T-helper 1 cell treated with Interleukin-12 subunit alpha and Interleukin-12 subunit beta and Interleukin-4 antibody, amounts not matched to agents 30 μg/mL and 1 μg/mL, for 36 hours (primary cell): Measurements from ENCODE around the gene SLC34A1.

Experiments used
- H3K27ac Mint-ChIP-seq: one replicate; pipeline ENCODE4 v1.8.0; 2021; ENCODE audit warnings: mild to moderate bottlenecking, mixed read lengths
- H3K27me3 Mint-ChIP-seq: one replicate; pipeline ENCODE4 v1.8.0; 2021; ENCODE audit warnings: low read depth, mixed read lengths
- H3K36me3 Mint-ChIP-seq: one replicate; pipeline ENCODE4 v1.8.0; 2021; ENCODE audit warnings: low read depth, mixed read lengths
- H3K4me1 Mint-ChIP-seq: one replicate; pipeline ENCODE4 v1.8.0; 2021; ENCODE audit warnings: low read depth, mixed read lengths
- H3K4me3 Mint-ChIP-seq: one replicate; pipeline ENCODE4 v1.8.0; 2021; ENCODE audit warnings: mild to moderate bottlenecking, moderate library complexity, mixed read lengths
- H3K9me3 Mint-ChIP-seq: one replicate; pipeline ENCODE4 v1.8.0; 2021; ENCODE audit warnings: mixed read lengths

The SLC34A1 gene

GRCh38 chr5:177350776-177351391 is 33.4 kb upstream of the SLC34A1 start:
- H3K36me3 Mint-ChIP-seq = peaks cover 25% of the 10 kb centered on the region
- H3K27me3 Mint-ChIP-seq = no peaks in the 10 kb centered on the region
- peak overlapping the region; percentile 97 for H3K4me3 Mint-ChIP-seq
- H3K9me3 Mint-ChIP-seq = peaks cover 14% of the 10 kb centered on the region
- H3K27ac Mint-ChIP-seq = peak overlapping the region; percentile 100
- H3K4me1 Mint-ChIP-seq = peaks cover 44% of the 10 kb centered on the region

GRCh38 chr5:177351392-177352329 is 32.6 kb upstream of the SLC34A1 start, which contains the start of gene LMAN2:
Gene LMAN2, minus strand, starts transcription at chr5:177351668. Its CDS starts 21 bp downstream, at chr5:177351647.
- Mint-ChIP-seq H3K27ac (peak within 1 kb of the TSS; percentile 100), H3K4me1 (peaks cover 46% of the 10 kb centered on the region), H3K9me3 (peaks cover 14% of the 10 kb centered on the region), H3K4me3 (peak within 1 kb of the TSS; percentile 97), H3K27me3 (no peaks in the 10 kb centered on the region), H3K36me3 (peaks cover 24% of the 10 kb centered on the region)

- H3K27ac Mint-ChIP-seq = no peak overlapping the region
- peak overlapping the region; percentile 10 for H3K4me3 Mint-ChIP-seq
- no peaks in the 10 kb centered on the region for H3K27me3 Mint-ChIP-seq
- H3K36me3 Mint-ChIP-seq = peaks cover 17% of the 10 kb centered on the region
- peaks cover 49% of the 10 kb centered on the region for H3K4me1 Mint-ChIP-seq
- H3K9me3 Mint-ChIP-seq = peaks cover 14% of the 10 kb centered on the region
These were observed 31.1 kb upstream of the SLC34A1 start for GRCh38 chr5:177353093-177353492.

GRCh38 chr5:177354256-177354655 is 30.0 kb upstream of the SLC34A1 start:
- H3K4me1 Mint-ChIP-seq = peaks cover 53% of the 10 kb centered on the region
- H3K36me3 Mint-ChIP-seq = peaks cover 22% of the 10 kb centered on the region
- no peaks in the 10 kb centered on the region for H3K27me3 Mint-ChIP-seq
- H3K4me3 Mint-ChIP-seq = peak overlapping the region; percentile 4
- H3K9me3 Mint-ChIP-seq = peaks cover 14% of the 10 kb centered on the region
- peak overlapping the region; percentile 1 for H3K27ac Mint-ChIP-seq

- peaks cover 22% of the 10 kb centered on the region for H3K36me3 Mint-ChIP-seq
- no peaks in the 10 kb centered on the region for H3K27me3 Mint-ChIP-seq
- no peak overlapping the region for H3K4me3 Mint-ChIP-seq
- peaks cover 14% of the 10 kb centered on the region for H3K9me3 Mint-ChIP-seq
- H3K4me1 Mint-ChIP-seq = peaks cover 53% of the 10 kb centered on the region
- H3K27ac Mint-ChIP-seq = no peak overlapping the region
These were observed 29.5 kb upstream of the SLC34A1 start for GRCh38 chr5:177354711-177355110.

GRCh38 chr5:177355162-177355867 is 28.9 kb upstream of the SLC34A1 start:
- no peak overlapping the region for H3K4me3 Mint-ChIP-seq

GRCh38 chr5:177355868-177356168 is 28.4 kb upstream of the SLC34A1 start:
- Mint-ChIP-seq H3K4me1 (peaks cover 49% of the 10 kb centered on the region), H3K27me3 (no peaks in the 10 kb centered on the region), H3K27ac (peak overlapping the region; percentile 9), H3K36me3 (peaks cover 25% of the 10 kb centered on the region), H3K9me3 (peaks cover 14% of the 10 kb centered on the region), H3K4me3 (no peak overlapping the region)

More at GRCh38 chr5:177355162-177355867, 28.9 kb upstream of the SLC34A1 start:
- Mint-ChIP-seq H3K9me3 (peaks cover 14% of the 10 kb centered on the region), H3K27ac (peak overlapping the region; percentile 9), H3K36me3 (peaks cover 25% of the 10 kb centered on the region), H3K27me3 (no peaks in the 10 kb centered on the region), H3K4me1 (peaks cover 54% of the 10 kb centered on the region)

GRCh38 chr5:177356746-177357145 is 27.5 kb upstream of the SLC34A1 start:
- H3K36me3 Mint-ChIP-seq = peaks cover 26% of the 10 kb centered on the region
- peaks cover 14% of the 10 kb centered on the region for H3K9me3 Mint-ChIP-seq
- peaks cover 50% of the 10 kb centered on the region for H3K4me1 Mint-ChIP-seq
- H3K4me3 Mint-ChIP-seq = peak overlapping the region; percentile 93
- peak overlapping the region; percentile 87 for H3K27ac Mint-ChIP-seq
- no peaks in the 10 kb centered on the region for H3K27me3 Mint-ChIP-seq

- Mint-ChIP-seq H3K27ac (peak overlapping the region; percentile 87), H3K27me3 (no peaks in the 10 kb centered on the region), H3K9me3 (peaks cover 14% of the 10 kb centered on the region), H3K36me3 (peaks cover 28% of the 10 kb centered on the region), H3K4me1 (peaks cover 50% of the 10 kb centered on the region), H3K4me3 (peak overlapping the region; percentile 93)
These were observed 27.1 kb upstream of the SLC34A1 start for GRCh38 chr5:177357146-177357458.

- Mint-ChIP-seq H3K4me1 (peaks cover 53% of the 10 kb centered on the region), H3K27me3 (no peaks in the 10 kb centered on the region), H3K9me3 (peaks cover 14% of the 10 kb centered on the region), H3K27ac (peak within 1 kb of the TSS; percentile 87), H3K36me3 (peaks cover 32% of the 10 kb centered on the region), H3K4me3 (peak within 1 kb of the TSS; percentile 93)
These were observed 26.5 kb upstream of the SLC34A1 start, which contains the start of gene RGS14 for GRCh38 chr5:177357459-177358351. Gene RGS14, plus strand, starts transcription at chr5:177357924. Its CDS starts 101 bp downstream, at chr5:177358025.

- H3K9me3 Mint-ChIP-seq = peaks cover 14% of the 10 kb centered on the region
- H3K27ac Mint-ChIP-seq = peak overlapping the region; percentile 76
- H3K4me3 Mint-ChIP-seq = peak overlapping the region; percentile 93
- no peaks in the 10 kb centered on the region for H3K27me3 Mint-ChIP-seq
- H3K4me1 Mint-ChIP-seq = peaks cover 56% of the 10 kb centered on the region
- peaks cover 32% of the 10 kb centered on the region for H3K36me3 Mint-ChIP-seq
These were observed 25.8 kb upstream of the SLC34A1 start for GRCh38 chr5:177358370-177358819.

GRCh38 chr5:177359451-177359851 is 24.8 kb upstream of the SLC34A1 start:
- H3K36me3 Mint-ChIP-seq = peaks cover 33% of the 10 kb centered on the region
- H3K27ac Mint-ChIP-seq = no peak overlapping the region
- peaks cover 11% of the 10 kb centered on the region for H3K9me3 Mint-ChIP-seq
- H3K27me3 Mint-ChIP-seq = no peaks in the 10 kb centered on the region
- H3K4me1 Mint-ChIP-seq = peaks cover 58% of the 10 kb centered on the region
- H3K4me3 Mint-ChIP-seq = peak overlapping the region; percentile 93

- peak overlapping the region; percentile 93 for H3K4me3 Mint-ChIP-seq
- H3K4me1 Mint-ChIP-seq = peaks cover 61% of the 10 kb centered on the region
- no peak overlapping the region for H3K27ac Mint-ChIP-seq
- no peaks in the 10 kb centered on the region for H3K27me3 Mint-ChIP-seq
- peaks cover 10% of the 10 kb centered on the region for H3K9me3 Mint-ChIP-seq
- H3K36me3 Mint-ChIP-seq = peaks cover 35% of the 10 kb centered on the region
These were observed 24.4 kb upstream of the SLC34A1 start for GRCh38 chr5:177359860-177360259.
